Measurements from ENCODE around the gene HSP90AA1. TPM values are rescaled to one million over a fixed set of nuclear protein-coding genes. Genes with fewer than 3 reads are reported as not detected.

HSP90AA1 gene
- total RNA-seq, 4 donors from 2014 or later: 224 to 950 (median 420) TPM

DNA sequence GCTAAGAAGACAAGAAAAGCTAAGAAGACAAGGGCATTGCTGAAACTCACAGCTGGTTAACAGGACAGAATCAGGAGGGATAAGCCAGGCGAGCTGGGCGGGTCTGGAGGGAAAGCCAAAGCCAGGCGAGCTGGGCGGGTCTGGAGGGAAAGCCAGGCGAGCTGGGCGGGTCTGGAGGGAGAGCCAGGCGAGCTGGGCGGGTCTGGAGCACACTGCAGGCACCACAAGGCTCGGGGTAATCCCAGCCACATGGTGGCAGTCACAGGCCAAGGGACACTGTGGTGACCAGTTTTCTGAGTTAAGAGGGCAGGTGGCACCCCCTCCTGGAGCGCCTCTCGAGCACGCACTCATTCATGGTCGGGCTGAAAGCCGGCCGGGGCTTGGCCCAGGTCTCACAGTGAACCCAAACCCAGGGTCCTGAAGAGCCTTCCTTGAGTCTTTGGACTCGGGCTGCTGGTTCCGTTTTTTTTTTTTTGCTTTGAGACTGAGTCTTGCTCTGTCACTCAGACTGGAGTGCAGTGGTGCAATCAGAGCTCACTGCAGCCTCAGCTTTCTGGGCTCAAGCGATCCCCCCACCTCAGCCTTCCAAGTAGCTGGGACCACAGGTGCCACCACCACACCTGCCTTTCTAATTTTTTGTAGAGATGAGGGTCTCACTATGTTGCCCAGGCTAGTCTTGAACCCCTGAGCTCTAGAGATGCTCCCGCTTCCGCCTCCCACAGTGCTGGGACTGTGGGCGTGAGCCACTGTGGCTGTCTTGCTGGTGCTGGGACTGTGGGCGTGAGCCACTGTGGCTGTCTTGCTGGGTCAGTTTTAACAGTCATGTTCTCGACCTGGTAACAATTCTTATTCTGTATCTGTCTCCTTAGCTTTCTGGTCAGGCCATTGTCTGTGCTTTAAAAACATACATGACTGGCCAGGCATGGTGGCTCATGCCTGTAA is 40.2 kb downstream of the HSP90AA1 start:
- peak overlapping the region; percentile 22 to 62 (median 42) for H3K27ac ChIP-seq
- intact Hi-C loops (cut with DNase I): no loop called here
- H3K4me3 ChIP-seq: no peak overlapping the region
- no peak for TF ChIP-seq POLR2A (IDR thresholded peaks at IDR 0.05)
- TF ChIP-seq, protein P1, sequence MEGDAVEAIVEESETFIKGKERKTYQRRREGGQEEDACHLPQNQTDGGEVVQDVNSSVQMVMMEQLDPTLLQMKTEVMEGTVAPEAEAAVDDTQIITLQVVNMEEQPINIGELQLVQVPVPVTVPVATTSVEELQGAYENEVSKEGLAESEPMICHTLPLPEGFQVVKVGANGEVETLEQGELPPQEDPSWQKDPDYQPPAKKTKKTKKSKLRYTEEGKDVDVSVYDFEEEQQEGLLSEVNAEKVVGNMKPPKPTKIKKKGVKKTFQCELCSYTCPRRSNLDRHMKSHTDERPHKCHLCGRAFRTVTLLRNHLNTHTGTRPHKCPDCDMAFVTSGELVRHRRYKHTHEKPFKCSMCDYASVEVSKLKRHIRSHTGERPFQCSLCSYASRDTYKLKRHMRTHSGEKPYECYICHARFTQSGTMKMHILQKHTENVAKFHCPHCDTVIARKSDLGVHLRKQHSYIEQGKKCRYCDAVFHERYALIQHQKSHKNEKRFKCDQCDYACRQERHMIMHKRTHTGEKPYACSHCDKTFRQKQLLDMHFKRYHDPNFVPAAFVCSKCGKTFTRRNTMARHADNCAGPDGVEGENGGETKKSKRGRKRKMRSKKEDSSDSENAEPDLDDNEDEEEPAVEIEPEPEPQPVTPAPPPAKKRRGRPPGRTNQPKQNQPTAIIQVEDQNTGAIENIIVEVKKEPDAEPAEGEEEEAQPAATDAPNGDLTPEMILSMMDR (IDR thresholded peaks at IDR 0.05): peak in 5 of 6 experiments; percentile 17 to 67 (median 48)
- H3K9me3 ChIP-seq: no peaks in the 10 kb centered on the region
- WGBS, 2 donors: 48 to 55% methylated on average over 21 to 23 of the region's 23 CpGs
- H3K27me3 ChIP-seq: no peaks in the 10 kb centered on the region
- peaks cover 3 to 32% (median 4%) of the 10 kb centered on the region in 3 donors for H3K4me1 ChIP-seq
- no peak for DNase-seq
- H3K36me3 ChIP-seq: peaks cover 56 to 100% (median 66%) of the 10 kb centered on the region in 3 donors

DNA sequence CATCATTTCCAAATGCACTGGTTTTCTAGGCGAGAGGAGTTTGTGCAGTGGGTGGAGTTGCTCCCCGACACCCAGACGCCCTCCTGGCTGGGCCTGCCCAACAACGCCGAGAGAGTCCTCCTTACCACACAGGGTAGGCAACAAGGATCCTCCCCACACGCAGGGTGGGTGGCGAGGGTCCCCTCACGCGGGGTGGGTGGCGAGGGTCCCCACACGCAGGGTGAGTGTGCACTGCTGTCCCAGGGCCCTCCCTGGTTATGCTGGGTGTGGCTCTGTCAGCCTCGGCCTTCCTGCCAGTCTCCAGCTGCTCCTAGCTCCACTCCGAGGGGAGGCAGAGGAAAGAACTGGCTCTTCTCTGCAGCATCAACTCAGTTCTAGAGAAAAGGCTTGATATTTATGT is 42.3 kb downstream of the HSP90AA1 start:
- no peak for TF ChIP-seq POLR2A (IDR thresholded peaks at IDR 0.05)
- TF ChIP-seq, protein P1 (IDR thresholded peaks at IDR 0.05): no peak
- Histone ChIP-seq H3K4me1 (peaks cover 3 to 18% (median 4%) of the 10 kb centered on the region in 3 donors), H3K4me3 (no peak overlapping the region), H3K27me3 (no peaks in the 10 kb centered on the region), H3K36me3 (peaks cover 65 to 100% (median 75%) of the 10 kb centered on the region in 3 donors), H3K27ac (no peak overlapping the region), H3K9me3 (no peaks in the 10 kb centered on the region)
- intact Hi-C loops (cut with DNase I): no loop called here
- WGBS, 2 donors: 75 to 78% methylated on average over 2 to 5 of the region's 13 CpGs
- DNase-seq: no peak

DNA sequence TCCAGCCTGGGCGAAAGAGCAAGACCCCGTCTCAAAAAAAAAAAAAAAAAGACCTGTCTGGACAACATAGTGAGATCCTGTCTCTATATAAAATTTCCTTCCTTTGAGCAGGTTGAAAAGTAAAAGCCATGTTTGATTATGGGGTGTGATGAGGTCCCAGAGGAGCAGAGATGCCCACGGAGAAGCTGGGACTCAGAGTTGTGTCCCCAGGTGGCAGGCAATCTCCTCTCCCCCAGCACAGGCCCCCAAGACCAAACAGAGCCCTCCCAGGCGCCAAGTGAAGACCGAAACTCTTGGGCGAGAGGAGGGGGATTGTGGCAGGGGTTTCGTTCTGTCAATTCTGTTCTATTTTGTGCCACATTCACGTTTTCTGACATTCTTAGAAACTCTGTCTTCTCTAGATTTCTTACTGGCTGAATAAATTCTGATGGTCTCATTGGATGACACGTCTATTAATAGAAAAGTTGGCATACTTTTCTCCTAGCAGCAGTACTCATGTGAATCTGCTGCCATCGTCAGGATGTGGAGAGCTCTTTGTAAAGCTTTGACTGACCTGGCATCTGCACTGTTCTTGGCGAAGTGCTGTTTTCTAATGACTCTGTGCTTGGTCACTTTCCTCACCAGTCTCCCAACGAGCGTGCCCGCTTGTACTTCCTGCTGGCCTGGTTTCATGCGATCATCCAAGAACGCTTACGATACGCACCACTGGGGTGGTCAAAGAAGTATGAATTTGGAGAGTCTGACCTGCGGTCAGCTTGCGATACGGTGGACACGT is 43.4 kb downstream of the HSP90AA1 start:
- DNase-seq: no peak
- Histone ChIP-seq H3K27me3 (no peaks in the 10 kb centered on the region), H3K4me3 (no peak overlapping the region), H3K4me1 (peaks cover 3 to 18% (median 4%) of the 10 kb centered on the region in 3 donors), H3K36me3 (peaks cover 66 to 100% (median 75%) of the 10 kb centered on the region in 3 donors), H3K27ac (no peak overlapping the region), H3K9me3 (no peaks in the 10 kb centered on the region)
- WGBS, 2 donors: 87 to 88% methylated on average over 18 of the region's 22 CpGs
- TF ChIP-seq, protein P1 (IDR thresholded peaks at IDR 0.05): no peak
- TF ChIP-seq POLR2A (IDR thresholded peaks at IDR 0.05): no peak
- intact Hi-C loops (cut with DNase I): no loop called here

DNA sequence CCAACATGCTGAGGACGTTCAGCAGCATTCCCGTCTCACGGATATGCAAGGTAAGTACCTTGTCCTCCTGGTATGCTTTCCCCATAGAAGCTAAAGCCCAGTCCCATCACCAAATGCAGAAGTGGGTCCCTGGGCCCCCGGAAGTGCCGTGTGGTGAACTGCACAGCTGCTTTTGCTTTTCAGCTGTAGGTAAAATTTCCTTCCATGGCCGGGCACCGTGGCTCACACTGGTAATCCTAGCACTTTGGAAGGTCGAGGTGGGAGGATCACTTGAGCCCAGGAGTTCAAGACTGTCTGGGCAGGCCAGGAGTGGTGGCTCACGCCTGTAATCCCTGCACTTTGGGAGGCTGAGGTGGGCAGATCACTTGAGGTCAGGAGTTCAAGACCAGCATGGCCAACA is 44.1 kb downstream of the HSP90AA1 start:
- H3K4me1 ChIP-seq: peaks cover 3 to 18% (median 4%) of the 10 kb centered on the region in 3 donors
- no peak overlapping the region for H3K4me3 ChIP-seq
- H3K27me3 ChIP-seq: no peaks in the 10 kb centered on the region
- WGBS, 2 donors: 92 to 94% methylated on average over 5 of the region's 9 CpGs
- intact Hi-C loops (cut with DNase I): no loop called here
- peaks cover 67 to 100% (median 75%) of the 10 kb centered on the region in 3 donors for H3K36me3 ChIP-seq
- no peak overlapping the region for H3K27ac ChIP-seq
- TF ChIP-seq POLR2A (IDR thresholded peaks at IDR 0.05): no peak
- TF ChIP-seq, protein P1 (IDR thresholded peaks at IDR 0.05): no peak
- no peaks in the 10 kb centered on the region for H3K9me3 ChIP-seq
- DNase-seq: no peak

All from esophagus squamous epithelium (tissue), 5 donors.